ENCODE measurements around the gene HOXA7.

Gene HOXA7

GRCh38 chr7:27156508-27156898, at the start of gene HOXA7:
Gene HOXA7, minus strand, starts transcription at chr7:27156675. Its CDS starts 130 bp downstream, at chr7:27156545.
- no peak for DNase-seq (ENCODE audit: low spot score)

- no peak for DNase-seq (ENCODE audit: low spot score)
Measured at GRCh38 chr7:27205325-27206280, 49.1 kb upstream of the HOXA7 start.

- DNase-seq (ENCODE audit: low spot score) = no peak
Measured at GRCh38 chr7:27204851-27205322, 48.4 kb upstream of the HOXA7 start.

- DNase-seq (ENCODE audit: low spot score) = no peak
Measured at GRCh38 chr7:27203964-27204594, 47.6 kb upstream of the HOXA7 start.

- no peak for DNase-seq (ENCODE audit: low spot score)
Measured at GRCh38 chr7:27203365-27203953, 47.0 kb upstream of the HOXA7 start.

- DNase-seq (ENCODE audit: low spot score) = no peak
Measured at GRCh38 chr7:27202862-27203134, 46.3 kb upstream of the HOXA7 start.

- no peak for DNase-seq (ENCODE audit: low spot score)
Measured at GRCh38 chr7:27202018-27202861, 45.8 kb upstream of the HOXA7 start.

GRCh38 chr7:27201580-27202017, 45.1 kb upstream of the HOXA7 start:
- no peak for DNase-seq (ENCODE audit: low spot score)

GRCh38 chr7:27200761-27201579, 44.5 kb upstream of the HOXA7 start:
- DNase-seq (ENCODE audit: low spot score) = peak; percentile 33

- DNase-seq (ENCODE audit: low spot score) = no peak
Measured at GRCh38 chr7:27199849-27200760, 43.6 kb upstream of the HOXA7 start, which contains the start of gene HOXA13. Gene HOXA13, minus strand, starts transcription at chr7:27200091. Its CDS starts 14 bp downstream, at chr7:27200077.

GRCh38 chr7:27198871-27199801, 42.7 kb upstream of the HOXA7 start:
- no peak for DNase-seq (ENCODE audit: low spot score)

- no peak for DNase-seq (ENCODE audit: low spot score)
Measured at GRCh38 chr7:27198138-27198841, 41.8 kb upstream of the HOXA7 start.

- DNase-seq (ENCODE audit: low spot score) = no peak
Measured at GRCh38 chr7:27197137-27198042, 40.9 kb upstream of the HOXA7 start.

GRCh38 chr7:27196287-27196767, 39.9 kb upstream of the HOXA7 start:
- DNase-seq (ENCODE audit: low spot score) = peak; percentile 82

- no peak for DNase-seq (ENCODE audit: low spot score)
Measured at GRCh38 chr7:27194686-27195379, 38.4 kb upstream of the HOXA7 start.

GRCh38 chr7:27194002-27194352, 37.5 kb upstream of the HOXA7 start:
- DNase-seq (ENCODE audit: low spot score) = no peak

Measured in globus pallidus (tissue), 1 donor.